Measurements from ENCODE around the gene TAAR8. TPM values are rescaled to one million over a fixed set of nuclear protein-coding genes. Genes with fewer than 3 reads are reported as not detected.

TAAR8 gene
- polyA plus RNA-seq, 1 of the 3 experiments (the other 2 are of a cell fraction): not detected

DNA sequence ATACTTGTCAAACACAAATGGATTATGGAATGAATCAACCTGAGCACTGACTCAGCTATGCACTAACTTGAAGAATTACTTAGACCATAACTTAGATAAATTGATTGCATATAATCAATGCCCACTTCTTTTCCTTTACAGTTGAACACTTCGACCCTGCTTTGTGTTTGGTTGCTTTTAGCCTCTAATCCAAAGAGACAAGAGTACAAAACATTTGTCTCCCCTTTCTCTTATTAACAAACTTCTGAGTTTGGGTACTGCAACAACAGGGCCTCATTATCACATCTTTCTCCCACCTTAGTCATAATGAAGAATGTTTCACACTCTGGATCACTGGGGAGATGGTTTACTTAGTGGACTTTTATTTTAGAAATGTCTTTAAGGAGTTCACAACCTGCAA lies 15.1 kb downstream of the TAAR8 start:
- POLR2A ChIA-PET: no interaction called here

DNA sequence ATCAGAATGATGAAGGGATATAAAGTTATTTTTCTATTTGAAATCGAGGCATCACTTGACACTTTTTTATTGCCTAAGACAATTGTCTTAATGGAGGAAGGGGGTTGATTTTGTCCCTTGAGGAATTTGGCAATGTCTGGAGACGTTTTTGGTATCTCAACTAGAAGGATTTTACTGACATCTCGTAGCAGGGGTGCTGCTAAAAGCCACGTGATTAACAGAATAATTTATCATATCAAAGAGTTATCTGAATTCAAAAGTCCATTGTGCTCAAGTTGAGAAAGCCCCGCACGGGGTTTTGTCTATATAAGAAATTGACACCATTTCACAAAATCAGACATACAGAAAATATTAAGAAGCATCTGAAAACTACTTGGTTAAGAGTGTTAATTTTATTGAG lies 16.1 kb downstream of the TAAR8 start:
- Histone ChIP-seq H3F3A (replicated peaks; ENCODE audit: insufficient read depth) (no peaks in the 10 kb centered on the region), H3K9me2 (no peaks in the 10 kb centered on the region), H3K9me3 (no peaks in the 10 kb centered on the region), H3K4me1 (ENCODE audit: control insufficient read depth in 1 of 2, insufficient read depth in 2 of 2, low read depth in 1 of 2, low read length in 1 of 2) (no peaks in the 10 kb centered on the region), H3K4me2 (no peak overlapping the region), H3K36me3 (replicated peaks in 1 of 2; ENCODE audit: control insufficient read depth in 1 of 2, insufficient read depth in 2 of 2, low read length in 1 of 2) (no peaks in the 10 kb centered on the region), H3K79me2 (ENCODE audit: insufficient read depth) (no peaks in the 10 kb centered on the region), H3K9ac (no peak overlapping the region), H3K27ac (ENCODE audit: low read depth in 2 of 2, low read length in 1 of 2) (no peak overlapping the region), H4K20me1 (ENCODE audit: insufficient read depth) (no peaks in the 10 kb centered on the region), H2AFZ (ENCODE audit: low read depth) (no peak overlapping the region), H3K4me3 (ENCODE audit: low read depth in 2 of 2, low read length in 1 of 2) (no peak overlapping the region), H3K27me3 (ENCODE audit: insufficient read depth) (peaks cover 6% of the 10 kb centered on the region; the same call in 1 of the 2 replicates)
- ChIA-PET CTCF (no interaction called here), POLR2A (no interaction called here)
- WGBS (ENCODE audit: low lambda C conversion rate): 7% methylated on average over 6 of the region's 6 CpGs
- TF ChIP-seq RXRA (IDR thresholded peaks at IDR 0.05; ENCODE audit: borderline replicate concordance, low read depth) (no peak), SIN3A (IDR thresholded peaks at IDR 0.05; ENCODE audit: borderline replicate concordance, low read depth, low read length) (no peak), TEAD4 (IDR thresholded peaks at IDR 0.05; ENCODE audit: borderline replicate concordance, insufficient read depth) (no peak)
- TF ChIP-seq, protein P1, sequence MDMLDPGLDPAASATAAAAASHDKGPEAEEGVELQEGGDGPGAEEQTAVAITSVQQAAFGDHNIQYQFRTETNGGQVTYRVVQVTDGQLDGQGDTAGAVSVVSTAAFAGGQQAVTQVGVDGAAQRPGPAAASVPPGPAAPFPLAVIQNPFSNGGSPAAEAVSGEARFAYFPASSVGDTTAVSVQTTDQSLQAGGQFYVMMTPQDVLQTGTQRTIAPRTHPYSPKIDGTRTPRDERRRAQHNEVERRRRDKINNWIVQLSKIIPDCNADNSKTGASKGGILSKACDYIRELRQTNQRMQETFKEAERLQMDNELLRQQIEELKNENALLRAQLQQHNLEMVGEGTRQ (IDR thresholded peaks at IDR 0.05; ENCODE audit: borderline replicate concordance, low read depth, low read length): no peak
- TF ChIP-seq, protein P2, sequence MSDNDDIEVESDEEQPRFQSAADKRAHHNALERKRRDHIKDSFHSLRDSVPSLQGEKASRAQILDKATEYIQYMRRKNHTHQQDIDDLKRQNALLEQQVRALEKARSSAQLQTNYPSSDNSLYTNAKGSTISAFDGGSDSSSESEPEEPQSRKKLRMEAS (IDR thresholded peaks at IDR 0.05; ENCODE audit: low read depth): no peak
- TF ChIP-seq, protein P3, sequence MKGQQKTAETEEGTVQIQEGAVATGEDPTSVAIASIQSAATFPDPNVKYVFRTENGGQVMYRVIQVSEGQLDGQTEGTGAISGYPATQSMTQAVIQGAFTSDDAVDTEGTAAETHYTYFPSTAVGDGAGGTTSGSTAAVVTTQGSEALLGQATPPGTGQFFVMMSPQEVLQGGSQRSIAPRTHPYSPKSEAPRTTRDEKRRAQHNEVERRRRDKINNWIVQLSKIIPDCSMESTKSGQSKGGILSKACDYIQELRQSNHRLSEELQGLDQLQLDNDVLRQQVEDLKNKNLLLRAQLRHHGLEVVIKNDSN (IDR thresholded peaks at IDR 0.05; ENCODE audit: borderline replicate concordance, low read depth): no peak
- DNase-seq: no peak

More for the DNA sequence above, 15.1 kb downstream of the TAAR8 start:
- Histone ChIP-seq H3K4me3 (ENCODE audit: low read depth in 2 of 2, low read length in 1 of 2) (no peak overlapping the region), H3K9me2 (no peaks in the 10 kb centered on the region), H3K27me3 (ENCODE audit: insufficient read depth) (peaks cover 6% of the 10 kb centered on the region; the same call in 1 of the 2 replicates), H2AFZ (ENCODE audit: low read depth) (no peak overlapping the region), H3K4me2 (no peak overlapping the region), H3F3A (replicated peaks; ENCODE audit: insufficient read depth) (no peaks in the 10 kb centered on the region), H4K20me1 (ENCODE audit: insufficient read depth) (no peaks in the 10 kb centered on the region), H3K27ac (ENCODE audit: low read depth in 2 of 2, low read length in 1 of 2) (no peak overlapping the region), H3K79me2 (ENCODE audit: insufficient read depth) (no peaks in the 10 kb centered on the region), H3K9ac (no peak overlapping the region), H3K4me1 (ENCODE audit: control insufficient read depth in 1 of 2, insufficient read depth in 2 of 2, low read depth in 1 of 2, low read length in 1 of 2) (no peaks in the 10 kb centered on the region), H3K9me3 (no peaks in the 10 kb centered on the region), H3K36me3 (replicated peaks in 1 of 2; ENCODE audit: control insufficient read depth in 1 of 2, insufficient read depth in 2 of 2, low read length in 1 of 2) (no peaks in the 10 kb centered on the region)
- WGBS (ENCODE audit: low lambda C conversion rate): 0% methylated on average over 1 of the region's 1 CpG
- no peak for DNase-seq
- TF ChIP-seq EP300 (IDR thresholded peaks at IDR 0.05; ENCODE audit: borderline replicate concordance in 1 of 2, low read depth in 1 of 2, low read length in 1 of 2): no peak
- CTCF ChIA-PET: no interaction called here

DNA sequence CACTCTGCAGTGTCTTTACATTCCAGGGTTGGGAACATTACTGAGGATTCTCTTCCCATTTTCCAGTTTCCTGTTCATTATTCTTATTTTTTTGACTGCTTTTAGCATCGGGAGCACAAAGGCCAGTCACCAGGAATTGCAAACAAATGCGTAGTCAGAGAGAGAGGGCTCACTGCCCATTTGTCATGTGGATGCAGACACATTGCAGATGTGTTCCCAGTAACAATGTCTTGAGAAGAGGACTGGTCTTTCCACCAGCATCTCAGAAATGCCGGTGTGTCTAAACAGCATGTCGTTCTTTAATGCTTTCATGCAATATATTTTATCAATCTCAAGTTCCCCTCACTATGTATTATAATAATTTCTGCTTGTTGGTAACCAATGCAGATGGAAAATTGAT lies 16.7 kb downstream of the TAAR8 start:
- H3K79me2 ChIP-seq (ENCODE audit: insufficient read depth): no peaks in the 10 kb centered on the region
- H4K20me1 ChIP-seq (ENCODE audit: insufficient read depth): no peaks in the 10 kb centered on the region
- no peaks in the 10 kb centered on the region for H3K9me2 ChIP-seq
- H3K36me3 ChIP-seq (replicated peaks in 1 of 2; ENCODE audit: control insufficient read depth in 1 of 2, insufficient read depth in 2 of 2, low read length in 1 of 2): no peaks in the 10 kb centered on the region
- no peak overlapping the region for H3K4me3 ChIP-seq (ENCODE audit: low read depth in 2 of 2, low read length in 1 of 2)
- 5% methylated on average over 4 of the region's 4 CpGs for WGBS (ENCODE audit: low lambda C conversion rate)
- no peaks in the 10 kb centered on the region for H3K9me3 ChIP-seq
- TF ChIP-seq TEAD4 (IDR thresholded peaks at IDR 0.05; ENCODE audit: borderline replicate concordance, insufficient read depth) (no peak), FOXJ3 (CRISPR knock-in tag; IDR thresholded peaks at IDR 0.05) (no peak), GABPA (IDR thresholded peaks at IDR 0.05; ENCODE audit: low read depth) (no peak), EZH2phosphoT487 (IDR thresholded peaks at IDR 0.05; ENCODE audit: borderline replicate concordance, low read depth) (no peak), ELF1 (IDR thresholded peaks at IDR 0.05) (no peak), POLR2AphosphoS5 (IDR thresholded peaks at IDR 0.05; ENCODE audit: low read depth, low read length) (no peak), JUND (IDR thresholded peaks at IDR 0.05) (no peak), SIN3A (IDR thresholded peaks at IDR 0.05; ENCODE audit: borderline replicate concordance, low read depth, low read length) (no peak)
- TF ChIP-seq, protein P1 (IDR thresholded peaks at IDR 0.05; ENCODE audit: borderline replicate concordance, low read depth, low read length): no peak
- TF ChIP-seq, protein P2 (IDR thresholded peaks at IDR 0.05; ENCODE audit: low read depth): no peak
- ChIA-PET CTCF (interaction anchor here (1.0 to 1.3 kb wide), 2 partner anchors 39 to 53 kb away, joined by 3 to 4 read pairs; no protein-coding TSS in a partner anchor), POLR2A (no interaction called here)
- H2AFZ ChIP-seq (ENCODE audit: low read depth): no peak overlapping the region
- H3K4me2 ChIP-seq: no peak overlapping the region
- H3F3A ChIP-seq (replicated peaks; ENCODE audit: insufficient read depth): no peaks in the 10 kb centered on the region
- no peak overlapping the region for H3K27ac ChIP-seq (ENCODE audit: low read depth in 2 of 2, low read length in 1 of 2)
- no peaks in the 10 kb centered on the region for H3K4me1 ChIP-seq (ENCODE audit: control insufficient read depth in 1 of 2, insufficient read depth in 2 of 2, low read depth in 1 of 2, low read length in 1 of 2)
- DNase-seq: no peak
- peaks cover 6% of the 10 kb centered on the region; the same call in 1 of the 2 replicates for H3K27me3 ChIP-seq (ENCODE audit: insufficient read depth)
- H3K9ac ChIP-seq: no peak overlapping the region

All from SK-N-SH (cell line).